ENCODE measurements around the gene PAPPA2.

GRCh38 chr1:176567190-176567794 is 104.3 kb downstream of the PAPPA2 start:
- TF ChIP-seq POLR2AphosphoS5 (IDR thresholded peaks at IDR 0.05; ENCODE audit: low read depth, low read length) = no peak
- TF ChIP-seq CTCF (IDR thresholded peaks at IDR 0.05) = no peak
